Stimulated activated CD4-positive, alpha-beta T cell treated with anti-CD3 and anti-CD28 coated beads, TNF-alpha, amount 100 ng/mL, for 24 hours (primary cell): ENCODE results near the gene VWA5B2.
A peak's percentile ranks its signal among the peaks of the same experiment; 100 is the strongest.

Experiments used
- DNase-seq, 3 experiments: peaks; one replicate each; pipeline ENCODE4 v3.0.0-alpha.2; 2020; ENCODE audit warnings: low read depth in 3 of 3

VWA5B2 gene

GRCh38 chr3:184275381-184275701, 46.0 kb downstream of the VWA5B2 start:
- DNase-seq = no peak

DNA sequence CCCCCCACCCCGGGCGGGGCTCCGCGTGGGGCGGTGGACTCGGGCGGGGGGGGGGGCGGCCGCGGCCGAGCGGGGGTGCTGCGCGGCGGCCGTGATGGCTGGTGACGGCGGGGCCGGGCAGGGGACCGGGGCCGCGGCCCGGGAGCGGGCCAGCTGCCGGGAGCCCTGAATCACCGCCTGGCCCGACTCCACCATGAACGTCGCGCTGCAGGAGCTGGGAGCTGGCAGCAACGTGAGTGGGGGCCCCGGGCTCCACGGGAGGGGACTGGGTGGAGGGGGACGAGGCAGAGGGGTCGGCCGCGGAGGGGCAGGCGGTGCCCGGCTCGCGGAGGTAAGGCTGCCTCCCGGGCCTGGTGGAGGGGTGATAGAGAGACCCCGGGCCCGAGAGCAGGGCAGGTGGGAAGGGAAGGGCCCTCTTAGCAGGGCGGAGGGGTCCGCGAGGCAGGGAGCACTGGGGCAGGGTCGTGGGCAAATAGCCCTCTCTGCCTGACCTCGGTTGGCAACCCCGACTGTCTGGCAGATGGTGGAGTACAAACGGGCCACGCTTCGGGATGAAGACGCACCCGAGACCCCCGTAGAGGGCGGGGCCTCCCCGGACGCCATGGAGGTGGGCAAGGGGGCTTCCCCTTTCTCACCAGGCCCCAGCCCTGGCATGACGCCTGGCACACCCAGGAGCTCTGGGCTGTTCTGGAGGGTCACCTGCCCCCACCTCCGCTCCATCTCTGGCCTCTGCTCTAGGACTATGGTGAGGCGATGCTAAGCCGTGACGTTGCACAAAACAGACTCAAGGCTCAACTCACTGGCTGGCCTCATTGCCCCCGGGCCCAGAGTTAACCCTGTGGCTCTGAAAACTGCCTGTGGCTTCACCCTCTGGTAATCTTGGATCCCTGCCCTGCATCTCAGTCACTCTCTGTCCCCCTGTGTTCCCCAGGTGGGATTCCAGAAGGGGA, 46.9 kb downstream of the VWA5B2 start, which contains the start of gene ECE2:
ECE2 (plus strand) TSS at position 62 of the 950 bp plus-strand sequence; CDS start at position 194, 132 bp downstream.
- no peak for DNase-seq

GRCh38 chr3:184277366-184277765, 48.0 kb downstream of the VWA5B2 start:
- no peak for DNase-seq

- DNase-seq = no peak
Measured at GRCh38 chr3:184282941-184283340, 53.6 kb downstream of the VWA5B2 start.

- DNase-seq = no peak
Measured at GRCh38 chr3:184283681-184284080, 54.3 kb downstream of the VWA5B2 start.

DNA sequence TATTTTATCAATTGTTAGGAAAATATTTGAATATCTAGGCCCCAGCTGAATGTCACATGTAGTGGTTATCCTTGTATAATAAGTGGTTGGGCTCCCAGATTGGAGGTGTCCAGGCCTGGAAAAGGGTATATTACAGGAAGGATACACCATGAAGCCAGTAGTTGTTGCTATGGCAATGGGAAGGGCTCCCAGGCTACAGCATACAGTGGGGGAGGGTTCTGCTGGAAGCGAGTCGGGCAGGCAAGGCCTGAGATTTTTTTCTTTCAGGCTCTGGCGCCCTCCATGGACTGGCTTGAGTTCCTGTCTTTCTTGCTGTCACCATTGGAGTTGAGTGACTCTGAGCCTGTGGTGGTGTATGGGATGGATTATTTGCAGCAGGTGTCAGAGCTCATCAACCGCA, 55.3 kb downstream of the VWA5B2 start:
- peak in 1 of 3 experiments; percentile 14 for DNase-seq

GRCh38 chr3:184289426-184289938, 60.1 kb downstream of the VWA5B2 start:
- peak; percentile 40 to 70 (median 47) for DNase-seq

GRCh38 chr3:184290331-184290730, 60.9 kb downstream of the VWA5B2 start:
- DNase-seq = no peak

- DNase-seq = no peak
Measured at GRCh38 chr3:184291044-184291737, 61.8 kb downstream of the VWA5B2 start.
